GM12873 (cell line): Measurements from ENCODE around the gene PLEKHD1.

Experiments
- CTCF ChIP-seq: IDR thresholded peaks from 2 replicates; pipeline ENCODE4 v1.5.1; 2012; ENCODE audit warnings: low read depth, mild to moderate bottlenecking, moderate library complexity, low read length, control low read depth; ENCODE audit not compliant: insufficient read depth; ENCODE audit errors: missing control alignments

PLEKHD1 gene

GRCh38 chr14:69554500-69554899 lies 70.0 kb downstream of the PLEKHD1 start:
- no peak for TF ChIP-seq CTCF

DNA sequence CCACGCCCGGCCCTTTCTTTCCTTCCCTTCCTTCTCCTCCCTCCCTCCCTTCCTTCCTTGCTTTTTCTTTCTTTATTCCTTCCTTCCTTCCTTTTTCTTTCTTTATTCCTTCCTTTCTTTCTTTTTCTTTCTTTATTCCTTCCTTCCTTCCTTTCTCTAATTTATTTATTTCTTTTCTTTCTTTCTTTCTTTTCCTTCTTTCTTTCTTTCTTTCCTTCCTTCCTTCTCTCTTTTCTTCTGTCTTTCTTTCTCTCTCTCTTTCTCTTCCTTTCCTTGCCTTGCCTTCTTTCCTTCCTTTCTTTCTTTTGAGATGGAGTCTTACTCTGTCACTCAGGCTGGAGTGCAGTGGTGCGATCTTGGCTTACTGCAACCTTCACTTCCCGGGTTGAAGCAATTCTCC lies 74.2 kb downstream of the PLEKHD1 start:
- TF ChIP-seq CTCF: no peak

DNA sequence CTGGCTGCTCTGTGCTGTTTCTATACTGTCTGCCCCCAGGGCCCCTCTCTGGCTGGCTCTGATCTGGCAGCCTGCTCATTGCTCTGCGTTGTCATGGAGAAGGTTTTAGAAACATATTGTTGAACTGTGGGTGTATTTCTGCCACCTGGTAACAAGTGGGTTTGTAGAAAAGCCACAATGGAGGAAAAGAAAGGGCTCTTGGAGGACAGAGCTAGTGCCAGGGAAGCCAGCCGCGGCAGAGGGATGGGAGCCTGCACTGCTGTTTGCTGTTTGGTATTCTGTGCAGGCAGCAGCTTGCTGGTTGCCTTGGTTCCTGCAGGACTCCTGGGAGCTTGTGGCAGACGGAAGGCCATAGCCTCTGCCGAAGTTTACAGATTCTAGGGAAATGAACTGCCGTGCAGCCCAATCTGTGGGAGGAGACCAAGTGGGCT lies 75.1 kb downstream of the PLEKHD1 start:
- no peak for TF ChIP-seq CTCF

DNA sequence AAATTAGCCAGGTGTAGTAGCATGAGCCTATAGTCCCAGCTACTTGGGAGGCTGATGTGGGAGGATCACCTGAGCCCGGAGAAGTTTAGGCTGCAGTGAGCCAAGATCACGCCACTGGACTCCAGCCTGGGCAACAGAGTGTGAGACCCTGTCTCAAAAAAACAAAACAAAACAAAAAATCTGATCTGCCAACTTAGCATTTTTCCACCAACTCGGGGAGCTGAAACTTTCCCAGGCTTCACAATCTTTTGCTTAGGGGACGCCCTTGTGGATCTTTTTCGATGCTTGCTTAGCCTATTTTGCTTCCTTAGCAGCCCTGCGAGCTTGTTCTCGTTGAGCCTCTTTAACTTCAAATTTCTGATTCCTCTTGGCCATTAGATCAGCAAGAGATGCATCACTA lies 76.3 kb downstream of the PLEKHD1 start:
- no peak for TF ChIP-seq CTCF

DNA sequence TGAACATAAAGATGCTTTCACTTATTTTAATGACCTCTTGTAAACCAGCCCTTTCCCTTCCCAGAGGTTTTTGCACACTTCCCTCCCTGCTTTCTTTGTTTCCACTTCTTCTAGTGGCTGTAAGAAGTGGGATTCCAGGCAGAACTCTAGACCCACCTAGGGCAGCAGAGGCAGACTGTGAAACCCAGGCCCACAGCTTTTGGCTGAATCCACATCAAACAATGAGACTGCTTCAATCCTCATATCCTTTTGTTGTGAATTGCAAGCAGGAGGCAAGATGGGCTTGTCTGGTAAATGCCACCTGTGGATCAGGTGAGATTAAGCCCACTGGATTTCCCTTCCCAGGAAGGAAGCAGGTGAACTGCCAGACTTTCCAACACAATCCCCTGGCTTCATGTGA lies 77.4 kb downstream of the PLEKHD1 start:
- no peak for TF ChIP-seq CTCF

GRCh38 chr14:69567563-69567962 lies 83.0 kb downstream of the PLEKHD1 start:
- no peak for TF ChIP-seq CTCF

GRCh38 chr14:69569859-69570258 lies 85.3 kb downstream of the PLEKHD1 start:
- no peak for TF ChIP-seq CTCF
